Sigmoid colon (tissue), 7 donors: Measurements from ENCODE around the gene ATP6V0E2. TPM values are rescaled to one million over a fixed set of nuclear protein-coding genes. Genes with fewer than 3 reads are reported as not detected.

Experiments used
- DNase-seq: peaks from one replicate; pipeline ENCODE4 v3.0.0-alpha.2; 2019
- H3K27ac ChIP-seq, 4 donors: fragments of 200-600 bp; sonication (generic); one replicate each; pipeline ENCODE4 v1.5.1; 2016 to 2019; ENCODE audit warnings: mild to moderate bottlenecking in 1 of 4
- H3K27me3 ChIP-seq, 3 donors: fragments of 200-600 bp; sonication (generic); one replicate each; pipeline ENCODE4 v1.5.1; 2019; ENCODE audit warnings: mild to moderate bottlenecking in 1 of 3
- H3K36me3 ChIP-seq, 4 donors: fragments of 200-600 bp; sonication (generic); one replicate each; pipeline ENCODE4 v1.5.1; 2016 to 2019
- H3K4me1 ChIP-seq, 4 donors: fragments of 200-600 bp; sonication (generic); one replicate each; pipeline ENCODE4 v1.5.1; 2017 to 2019
- H3K4me3 ChIP-seq, 4 donors: fragments of 200-600 bp; sonication (generic); one replicate each; pipeline ENCODE4 v1.5.1; 2017 to 2019; ENCODE audit warnings: mild to moderate bottlenecking in 2 of 4, moderate library complexity in 1 of 4
- H3K9me3 ChIP-seq, 4 donors: fragments of 200-600 bp in 3 of 4; sonication (generic) in 3 of 4; one replicate each; pipeline versions ENCODE4 v1.5.1 to v1.6.1; 2013 to 2019
- CTCF ChIP-seq, 4 experiments: fragments of 450-650 bp in 3 of 4; fragments of 200-600 bp in 1 of 4; IDR thresholded peaks; one replicate each; pipeline ENCODE4 v1.5.1; 2016 to 2019; ENCODE audit warnings: antibody characterized with exemption in 4 of 4, mild to moderate bottlenecking in 3 of 4, moderate library complexity in 2 of 4
- EP300 ChIP-seq, 4 donors: sonication (generic); formaldehyde crosslinking; IDR thresholded peaks; one replicate each; pipeline ENCODE4 v1.6.1; 2017; ENCODE audit warnings: antibody characterized with exemption in 4 of 4
- POLR2A ChIP-seq, 2 donors: fragments of 450-650 bp; IDR thresholded peaks; one replicate each; pipeline ENCODE4 v1.6.1; 2016; ENCODE audit warnings: antibody characterized with exemption in 2 of 2, mild to moderate bottlenecking in 2 of 2, moderate library complexity in 2 of 2
- POLR2AphosphoS5 ChIP-seq, 4 donors: sonication (generic); formaldehyde crosslinking; IDR thresholded peaks; one replicate each; pipeline ENCODE4 v1.6.1; 2017; ENCODE audit warnings: antibody characterized with exemption in 4 of 4
- WGBS, 2 donors: extraction: QIAGEN DNeasy Blood & Tissue Kit; methylation state at CpG; one replicate each; pipeline ENCODE4 v1.1.7; 2013; 5-methylcytosine and 5-hydroxymethylcytosine counted together
- intact Hi-C: fragments of 100-400 bp; cut with DNase I; formaldehyde crosslinking; loops from one replicate; pipeline ENCODE4 v1.15.1; 2023
- polyA plus RNA-seq, 3 donors: library from polyadenylated mRNA; stranded (reverse); fragments of 200-250 nt; gene quantifications; one replicate each; pipeline ENCODE4 v1.2.3, GENCODE V29; 2013
- total RNA-seq, 4 donors: library from RNA; depleted of rRNA; stranded (reverse); fragments of >200 nt; gene quantifications; one replicate each; pipeline ENCODE4 v1.1.0, GENCODE V29; 2016
- donor health status: healthy with polysubstance abuse.
- donor health status: Bipolar disorder and iron deficiency.
- donor health status: healthy.

The ATP6V0E2 gene
- total and polyA plus RNA-seq, 7 donors = 13.2 to 45.5 (median 27.1) TPM

GRCh38 chr7:149878523-149878921, 4.8 kb downstream of the ATP6V0E2 start:
- H3K4me3 ChIP-seq = no peak overlapping the region
- no peaks in the 10 kb centered on the region for H3K9me3 ChIP-seq
- H3K27ac ChIP-seq = no peak overlapping the region
- DNase-seq = no peak
- H3K36me3 ChIP-seq = no peaks in the 10 kb centered on the region
- H3K4me1 ChIP-seq = peaks cover 0 to 45% (median 39%) of the 10 kb centered on the region in 4 donors
- 89 to 90% methylated on average over 13 of the region's 13 CpGs for WGBS, 2 donors
- no peaks in the 10 kb centered on the region for H3K27me3 ChIP-seq
- TF ChIP-seq POLR2A (IDR thresholded peaks at IDR 0.05) (no peak), EP300 (IDR thresholded peaks at IDR 0.05) (no peak), POLR2AphosphoS5 (IDR thresholded peaks at IDR 0.05) (no peak), CTCF (IDR thresholded peaks at IDR 0.05) (no peak)
- intact Hi-C loops = loop anchor here (10.0 kb wide), 1 partner anchor 526 kb away; a partner anchor contains a TSS

DNA sequence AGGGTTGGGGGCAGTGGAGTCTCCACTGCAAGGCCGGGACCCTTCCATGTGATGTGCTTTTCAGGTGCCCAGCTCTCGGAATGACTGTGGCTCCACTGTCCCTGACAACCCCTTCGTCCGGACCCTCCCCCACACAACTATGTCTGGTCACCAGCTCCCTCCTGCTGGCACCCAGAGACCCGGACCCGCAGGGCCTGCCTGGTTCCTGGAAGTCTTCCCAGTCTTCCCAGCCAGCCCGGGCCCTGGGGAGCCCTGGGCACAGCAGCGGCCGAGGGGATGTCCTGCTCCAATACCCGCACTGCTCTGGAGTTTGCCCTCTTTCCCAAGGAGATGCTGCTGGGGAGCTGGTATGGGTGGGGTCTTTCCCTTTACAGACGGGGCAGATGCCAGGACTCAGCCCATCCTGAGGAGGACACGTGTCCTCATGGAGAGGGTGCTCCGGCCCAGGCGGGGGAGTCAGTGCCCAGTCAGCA, 5.5 kb downstream of the ATP6V0E2 start:
- H3K27me3 ChIP-seq = no peaks in the 10 kb centered on the region
- 85 to 92% methylated on average over 14 of the region's 14 CpGs for WGBS, 2 donors
- DNase-seq = no peak
- no peaks in the 10 kb centered on the region for H3K9me3 ChIP-seq
- H3K4me1 ChIP-seq = peaks cover 0 to 43% (median 35%) of the 10 kb centered on the region in 4 donors
- H3K4me3 ChIP-seq = no peak overlapping the region
- H3K36me3 ChIP-seq = no peaks in the 10 kb centered on the region
- no peak overlapping the region for H3K27ac ChIP-seq
- no peak for TF ChIP-seq CTCF (IDR thresholded peaks at IDR 0.05)
- no peak for TF ChIP-seq POLR2A (IDR thresholded peaks at IDR 0.05)
- no peak for TF ChIP-seq POLR2AphosphoS5 (IDR thresholded peaks at IDR 0.05)
- TF ChIP-seq EP300 (IDR thresholded peaks at IDR 0.05) = no peak
- intact Hi-C loops = loop anchor here (10.0 kb wide), 1 partner anchor 525 kb away; a partner anchor contains a TSS

DNA sequence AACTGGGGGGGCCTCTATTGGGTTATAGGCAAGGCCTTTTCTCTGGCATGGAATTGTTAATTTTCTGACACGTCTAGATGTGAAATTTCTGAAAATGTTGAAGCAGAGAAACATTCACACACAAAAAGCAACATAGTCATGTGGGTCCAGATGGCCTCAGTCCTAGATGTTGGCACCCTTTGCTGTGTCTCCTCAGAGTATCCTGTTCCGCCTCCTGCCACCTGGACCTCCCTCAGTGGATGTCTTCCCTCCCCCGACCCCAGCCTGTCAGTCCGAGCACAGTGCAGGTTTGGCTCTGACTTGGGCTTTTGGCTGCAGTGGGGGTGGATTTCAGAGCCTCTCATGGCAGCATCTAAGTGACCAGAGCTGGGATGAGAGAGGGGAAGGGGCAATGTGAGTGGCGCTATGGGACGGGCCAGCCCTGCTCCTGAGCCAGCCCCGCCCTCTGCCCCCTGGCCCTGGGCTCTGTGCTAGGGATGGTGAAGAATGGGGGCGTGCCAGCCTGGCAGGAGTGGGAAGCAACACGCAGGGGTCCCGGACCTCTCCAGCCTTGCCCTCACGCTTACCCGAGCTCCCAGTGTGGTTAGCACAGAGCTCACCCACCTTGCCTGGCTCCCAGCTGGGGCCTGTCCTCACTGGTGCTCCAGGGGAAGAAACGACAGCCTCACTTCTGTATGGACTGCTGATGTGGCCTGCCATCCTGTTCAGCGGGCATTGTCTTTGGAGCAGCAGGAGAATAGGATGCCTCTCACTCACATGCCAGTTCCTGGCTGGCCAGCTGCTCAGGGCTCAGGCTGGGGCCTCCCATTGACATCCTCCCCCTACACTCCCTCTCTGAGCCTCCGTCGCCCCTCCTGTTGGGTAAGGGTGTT, 6.2 kb downstream of the ATP6V0E2 start:
- no peak for DNase-seq
- Histone ChIP-seq H3K36me3 (no peaks in the 10 kb centered on the region), H3K4me1 (peaks cover 0 to 39% (median 31%) of the 10 kb centered on the region in 4 donors), H3K4me3 (no peak overlapping the region), H3K27ac (peak overlapping the region in 2 of 4 donors; percentile 59 to 67), H3K27me3 (no peaks in the 10 kb centered on the region), H3K9me3 (no peaks in the 10 kb centered on the region)
- intact Hi-C loops = loop anchor here (10.0 kb wide), 2 partner anchors 165 to 525 kb away; a partner anchor contains a TSS
- TF ChIP-seq CTCF (IDR thresholded peaks at IDR 0.05) = no peak
- no peak for TF ChIP-seq POLR2AphosphoS5 (IDR thresholded peaks at IDR 0.05)
- no peak for TF ChIP-seq POLR2A (IDR thresholded peaks at IDR 0.05)
- TF ChIP-seq EP300 (IDR thresholded peaks at IDR 0.05) = no peak
- 88 to 93% methylated on average over 16 of the region's 16 CpGs for WGBS, 2 donors

- Histone ChIP-seq H3K27ac (peak overlapping the region in 2 of 4 donors; percentile 59 to 67), H3K27me3 (no peaks in the 10 kb centered on the region), H3K36me3 (no peaks in the 10 kb centered on the region), H3K4me1 (peaks cover 0 to 39% (median 31%) of the 10 kb centered on the region in 4 donors), H3K4me3 (no peak overlapping the region), H3K9me3 (no peaks in the 10 kb centered on the region)
- peak; percentile 76 for DNase-seq
- WGBS, 2 donors = 81 to 86% methylated on average over 14 of the region's 14 CpGs
- intact Hi-C loops = loop anchor here (10.0 kb wide), 1 partner anchor 164 kb away; no protein-coding TSS in a partner anchor
- TF ChIP-seq EP300 (IDR thresholded peaks at IDR 0.05) (no peak), CTCF (IDR thresholded peaks at IDR 0.05) (no peak), POLR2A (IDR thresholded peaks at IDR 0.05) (no peak), POLR2AphosphoS5 (IDR thresholded peaks at IDR 0.05) (no peak)
Measured at GRCh38 chr7:149880638-149881311, 7.0 kb downstream of the ATP6V0E2 start.
